A549 (cell line): ENCODE results near the gene SEC23IP. TPM values are rescaled to one million over a fixed set of nuclear protein-coding genes. Genes with fewer than 3 reads are reported as not detected.
A peak's percentile ranks its signal among the peaks of the same experiment; 100 is the strongest.

Source experiments
- ATAC-seq, 2 experiments: fragments of 200-7000 bp in 1 of 2; fragments of >200 bp in 1 of 2; cut with Nextera tagmentation in 1 of 2; cut with Tn5 transposase in 1 of 2; 3 replicates each; pipeline versions ENCODE4 v1.8.0 to v1.9.1; 2018 to 2020; ENCODE audit warnings: mild to moderate bottlenecking in 1 of 2, moderate library complexity in 1 of 2
- CTCF ChIA-PET: fragments of 300-600 bp; sonication (Branson Sonifier 250); formaldehyde crosslinking; extraction: SDS; loops from one replicate; lab custom pipeline; 2021; ENCODE audit warnings: antibody characterized with exemption, inconsistent platforms; lab: Yijun Ruan, JAX
- POLR2A ChIA-PET: fragments of 350-600 bp; formaldehyde crosslinking; extraction: SDS; loops from one replicate; lab custom pipeline; 2021; ENCODE audit warnings: antibody characterized with exemption, inconsistent platforms; lab: Yijun Ruan, JAX
- DNase-seq, 2 experiments: peaks; one replicate each; pipeline versions ENCODE4 v3.0.0 to v3.0.0-alpha.2; 2011 to 2016; ENCODE audit warnings: low read depth in 1 of 2, low spot score in 1 of 2
- FAIRE-seq: peaks from 2 replicates; lab custom pipeline; 2011; peaks lifted over from hg19 to GRCh38; lab: Jason Lieb, UNC
- H3K27ac ChIP-seq, 2 experiments: fragments of >200 bp; sonication (Bioruptor Twin); formaldehyde crosslinking; 3 replicates each; pipeline ENCODE4 v1.5.1; 2016 to 2017
- H3K4me1 ChIP-seq: fragments of >200 bp; sonication (Bioruptor Twin); formaldehyde crosslinking; 3 replicates; pipeline ENCODE4 v1.6.1; 2016
- H3K4me2 ChIP-seq: fragments of >200 bp; sonication (Bioruptor Twin); formaldehyde crosslinking; 3 replicates; pipeline ENCODE4 v1.6.1; 2016
- H3K4me3 ChIP-seq: fragments of >200 bp; sonication (Bioruptor Twin); formaldehyde crosslinking; 3 replicates; pipeline ENCODE4 v1.5.1; 2016
- H3K9me3 ChIP-seq: fragments of >200 bp; sonication (Bioruptor Twin); formaldehyde crosslinking; 3 replicates; pipeline ENCODE4 v1.6.1; 2016
- CHD2 ChIP-seq: fragments of 150-350 bp; IDR thresholded peaks from 2 replicates; pipeline ENCODE4 v1.6.1; 2014; ENCODE audit warnings: low read length; ENCODE audit not compliant: partially characterized antibody
- CHD4 ChIP-seq: fragments of 200-600 bp; sonication (generic); IDR thresholded peaks from 2 replicates; pipeline ENCODE4 v1.6.1; 2016; ENCODE audit warnings: antibody characterized with exemption, mild to moderate bottlenecking, borderline replicate concordance
- EHF ChIP-seq: fragments of 250-450 bp; sonication (Bioruptor Pico); IDR thresholded peaks from 2 replicates; pipeline ENCODE4 v1.5.0; 2020; ENCODE audit warnings: mild to moderate bottlenecking
- EHMT2 ChIP-seq: fragments of 200-600 bp; sonication (generic); IDR thresholded peaks from 2 replicates; pipeline ENCODE4 v1.6.1; 2016; ENCODE audit warnings: antibody characterized with exemption, low read depth, mild to moderate bottlenecking, moderate library complexity
- EP300 ChIP-seq, 2 experiments: fragments of >200 bp; sonication (Bioruptor Twin); formaldehyde crosslinking; IDR thresholded peaks; 2 replicates in 1 of 2; 3 replicates in 1 of 2; pipeline ENCODE4 v1.6.1; 2016 to 2017
- FOSB ChIP-seq: fragments of 250-450 bp; sonication (Bioruptor Pico); IDR thresholded peaks from 2 replicates; pipeline ENCODE4 v1.5.0; 2020; ENCODE audit warnings: mild to moderate bottlenecking, moderate library complexity
- GATA3 ChIP-seq: IDR thresholded peaks from 2 replicates; pipeline ENCODE4 v1.6.1; 2012; ENCODE audit warnings: borderline replicate concordance
- HOXB5 ChIP-seq: fragments of 250-450 bp; sonication (Bioruptor Pico); IDR thresholded peaks from 2 replicates; pipeline ENCODE4 v1.5.0; 2020; ENCODE audit warnings: mild to moderate bottlenecking, moderate library complexity
- JUN ChIP-seq, 2 experiments: fragments of >200 bp; sonication (Bioruptor Twin); formaldehyde crosslinking; IDR thresholded peaks; 2 replicates in 1 of 2; 3 replicates in 1 of 2; pipeline ENCODE4 v1.6.1; 2016 to 2017
- KDM1A ChIP-seq: fragments of 200-600 bp; sonication (generic); IDR thresholded peaks from 2 replicates; pipeline ENCODE4 v1.6.1; 2016; ENCODE audit warnings: low read depth, mild to moderate bottlenecking
- MAFK ChIP-seq: fragments of 450-650 bp; IDR thresholded peaks from 2 replicates; pipeline ENCODE4 v1.6.1; 2014; ENCODE audit not compliant: partially characterized antibody
- MAZ ChIP-seq: fragments of 150-350 bp; IDR thresholded peaks from 2 replicates; pipeline ENCODE4 v1.6.1; 2014; ENCODE audit warnings: antibody characterized with exemption, low read depth, low read length, borderline replicate concordance
- MYC ChIP-seq: IDR thresholded peaks from 2 replicates; pipeline ENCODE4 v1.6.1; 2012; ENCODE audit warnings: mild to moderate bottlenecking, inconsistent platforms, low read length, improper control_type of control experiment, borderline replicate concordance
- NR3C1 ChIP-seq: fragments of >200 bp; sonication (Bioruptor Twin); formaldehyde crosslinking; IDR thresholded peaks from 3 replicates; pipeline ENCODE4 v1.6.1; 2017
- PHF8 ChIP-seq: fragments of 200-600 bp; sonication (generic); IDR thresholded peaks from 2 replicates; pipeline ENCODE4 v1.6.1; 2016; ENCODE audit warnings: low read depth, mild to moderate bottlenecking, antibody characterized with exemption, moderate library complexity, borderline replicate concordance
- POLR2AphosphoS2 ChIP-seq: conservative IDR thresholded peaks from 2 replicates; pipeline ENCODE4 v1.6.1; 2012; ENCODE audit warnings: low read length, improper control_type of control experiment, inconsistent platforms
- RAD21 ChIP-seq, 2 experiments: fragments of >200 bp in 1 of 2; sonication (Bioruptor Twin) in 1 of 2; formaldehyde crosslinking in 1 of 2; IDR thresholded peaks in 1 of 2; conservative IDR thresholded peaks in 1 of 2; 2 replicates in 1 of 2; 3 replicates in 1 of 2; pipeline ENCODE4 v1.6.1; 2012 to 2018; ENCODE audit warnings: inconsistent platforms in 1 of 2
- RCOR1 ChIP-seq: fragments of 150-350 bp; IDR thresholded peaks from 2 replicates; pipeline ENCODE4 v1.6.1; 2014; ENCODE audit warnings: antibody characterized with exemption, low read length, low read depth
- RNF2 ChIP-seq: fragments of 200-600 bp; sonication (generic); IDR thresholded peaks from 2 replicates; pipeline ENCODE4 v1.6.1; 2016; ENCODE audit warnings: low read depth, mild to moderate bottlenecking, antibody characterized with exemption, moderate library complexity, borderline replicate concordance
- SMC3 ChIP-seq: fragments of >200 bp; sonication (Bioruptor Twin); formaldehyde crosslinking; IDR thresholded peaks from 3 replicates; pipeline ENCODE4 v1.6.1; 2018; ENCODE audit warnings: inconsistent platforms
- SREBF2 ChIP-seq: fragments of 450-650 bp; IDR thresholded peaks from 2 replicates; pipeline ENCODE4 v1.6.1; 2014; ENCODE audit warnings: mild to moderate bottlenecking, moderate library complexity
- TFCP2L1 ChIP-seq: fragments of 250-450 bp; sonication (Bioruptor Pico); IDR thresholded peaks from 2 replicates; pipeline ENCODE4 v1.5.0; 2021; ENCODE audit warnings: mild to moderate bottlenecking
- TP53 ChIP-seq: fragments of 250-450 bp; sonication (Bioruptor Pico); IDR thresholded peaks from 2 replicates; pipeline ENCODE4 v1.5.0; 2021; ENCODE audit warnings: mild to moderate bottlenecking, moderate library complexity
- ZC3H11A ChIP-seq: fragments of 450-650 bp; IDR thresholded peaks from 2 replicates; pipeline ENCODE4 v1.6.1; 2014; ENCODE audit warnings: antibody characterized with exemption, mild to moderate bottlenecking
- ZNF302 ChIP-seq: fragments of 250-450 bp; sonication (Bioruptor Pico); IDR thresholded peaks from 2 replicates; pipeline ENCODE4 v1.9.0; 2021; ENCODE audit warnings: inconsistent platforms, mild to moderate bottlenecking, moderate library complexity
- ZSCAN20 ChIP-seq: fragments of 250-450 bp; sonication (Bioruptor Pico); IDR thresholded peaks from 2 replicates; pipeline ENCODE4 v1.8.0; 2022; ENCODE audit warnings: mild to moderate bottlenecking, moderate library complexity
- whole genome bisulfite sequencing: methylation state at CpG from one replicate; pipeline ENCODE4 v1.1.6; 2017; ENCODE audit errors: missing lambda C conversion rate; 5-methylcytosine and 5-hydroxymethylcytosine counted together
- polyA plus RNA-seq, 4 experiments: library from polyadenylated mRNA; depleted of rRNA in 3 of 4; stranded (reverse); fragments of >200 nt; fragmentation: RNase III in 1 of 4; extraction: RNeasy Plus Mini Kit Qiagen cat#74134 plus additional on column Dnase treatment in 1 of 4; gene quantifications; 2 replicates in 3 of 4; 3 replicates in 1 of 4; pipeline ENCODE4 v1.2.3, GENCODE V29; 2011 to 2017
- TF ChIP-seq, protein P1 (sequence below): IDR thresholded peaks from 2 replicates; pipeline ENCODE4 v1.6.1; 2012
- TF ChIP-seq, protein P2 (sequence below): fragments of 250-450 bp; sonication (Bioruptor Pico); IDR thresholded peaks from 2 replicates; pipeline ENCODE4 v1.5.0; 2020; ENCODE audit warnings: low read depth, mild to moderate bottlenecking, moderate library complexity
- TF ChIP-seq, protein P3 (sequence below): fragments of >200 bp; sonication (Bioruptor Twin); formaldehyde crosslinking; IDR thresholded peaks from 3 replicates; pipeline ENCODE4 v1.5.1; 2016

Gene SEC23IP
- polyA plus RNA-seq, 2 of the 4 experiments (the other 2 are of a cell fraction), result 44.9 to 75.6 TPM

DNA sequence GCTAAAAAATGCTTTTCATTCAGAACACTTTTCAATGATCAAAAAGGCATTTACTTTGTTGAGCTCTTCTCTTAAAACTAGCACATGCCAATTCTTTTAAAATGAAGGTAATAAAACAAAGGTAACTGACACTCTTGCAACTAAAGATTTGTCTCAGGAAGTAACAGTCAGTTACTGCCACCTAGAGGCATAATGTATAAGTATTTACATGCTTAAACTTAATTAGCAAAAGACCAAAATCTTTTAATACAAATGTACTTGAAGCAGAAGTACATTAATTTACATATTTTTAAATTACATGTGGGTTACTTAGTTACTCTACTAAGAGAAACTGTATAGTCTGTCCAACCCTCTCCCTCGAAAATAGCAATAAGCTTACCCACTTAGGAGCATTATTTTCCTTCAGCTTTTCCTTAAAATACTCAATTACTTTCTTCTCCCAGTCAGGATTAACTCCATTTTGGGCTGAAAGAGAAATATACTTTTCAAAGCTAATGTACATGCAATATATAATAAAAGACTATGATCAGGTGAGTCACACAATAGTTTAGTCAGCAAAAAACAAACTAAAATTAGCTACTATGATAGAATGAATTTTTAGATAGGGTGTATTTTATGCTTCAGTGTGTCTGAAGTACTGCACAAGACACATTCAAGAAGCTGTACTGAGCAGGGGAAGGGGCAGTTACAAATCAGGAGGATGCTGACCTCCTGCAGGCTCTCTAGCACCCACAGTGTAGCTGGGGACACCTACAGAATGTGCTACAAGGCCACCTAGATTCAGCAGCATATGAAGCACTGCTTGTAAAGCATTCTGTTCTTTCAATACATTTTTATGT, 32.9 kb upstream of the SEC23IP start:
- ATAC-seq, result peak in 1 of 2 experiments; percentile 63; a peak in 3 of 6 replicates
- H3K4me3 ChIP-seq, result no peak overlapping the region
- ChIA-PET POLR2A (interaction anchor here (1.4 kb wide), 1 partner anchor 13 kb away, joined by 5 read pairs; the partner anchor contains the start of gene MCMBP), CTCF (interaction anchor here (0.6 to 7.2 kb wide), 62 partner anchors 8 to 662 kb away, joined by 3 to 102 read pairs (median 4); partner anchors contain the start of genes INPP5F, MCMBP, SEC23IP and TIAL1)
- DNase-seq, result peak; percentile 24 to 47
- peaks cover 15% of the 10 kb centered on the region for H3K4me1 ChIP-seq
- no peak overlapping the region for H3K27ac ChIP-seq
- WGBS, result 31% methylated on average over 1 of the region's 1 CpG
- no peaks in the 10 kb centered on the region for H3K9me3 ChIP-seq
- no peak for TF ChIP-seq ZNF302 (CRISPR knock-in tag)
- no peak for TF ChIP-seq ZSCAN20 (CRISPR knock-in tag)
- peak; percentile 68 to 75 for TF ChIP-seq RAD21 (conservative IDR thresholded peaks at IDR 0.05 in 1 of 2, IDR thresholded peaks at IDR 0.05 in 1 of 2)
- TF ChIP-seq, protein P1, sequence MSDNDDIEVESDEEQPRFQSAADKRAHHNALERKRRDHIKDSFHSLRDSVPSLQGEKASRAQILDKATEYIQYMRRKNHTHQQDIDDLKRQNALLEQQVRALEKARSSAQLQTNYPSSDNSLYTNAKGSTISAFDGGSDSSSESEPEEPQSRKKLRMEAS, result no peak
- no peak for TF ChIP-seq SREBF2
- no peak for TF ChIP-seq ZC3H11A
- no peak for TF ChIP-seq EP300 (IDR thresholded peaks at IDR 0.05)
- no peak for TF ChIP-seq CHD2
- no peak for TF ChIP-seq EHMT2
- no peak for TF ChIP-seq GATA3
- no peak for TF ChIP-seq POLR2AphosphoS2
- TF ChIP-seq PHF8, result no peak
- no peak for TF ChIP-seq MAZ
- TF ChIP-seq HOXB5 (CRISPR knock-in tag), result no peak
- TF ChIP-seq EHF, result no peak
- TF ChIP-seq CHD4, result no peak
- TF ChIP-seq TFCP2L1 (CRISPR knock-in tag), result no peak
- TF ChIP-seq FOSB (CRISPR knock-in tag), result no peak
- peak; percentile 61 for TF ChIP-seq SMC3
- TF ChIP-seq RNF2, result no peak
- peak; percentile 84 for TF ChIP-seq MAFK
- TF ChIP-seq NR3C1, result no peak
- no peak for TF ChIP-seq RCOR1
- no peak for TF ChIP-seq MYC
- no peak for TF ChIP-seq KDM1A
- TF ChIP-seq, protein P2, sequence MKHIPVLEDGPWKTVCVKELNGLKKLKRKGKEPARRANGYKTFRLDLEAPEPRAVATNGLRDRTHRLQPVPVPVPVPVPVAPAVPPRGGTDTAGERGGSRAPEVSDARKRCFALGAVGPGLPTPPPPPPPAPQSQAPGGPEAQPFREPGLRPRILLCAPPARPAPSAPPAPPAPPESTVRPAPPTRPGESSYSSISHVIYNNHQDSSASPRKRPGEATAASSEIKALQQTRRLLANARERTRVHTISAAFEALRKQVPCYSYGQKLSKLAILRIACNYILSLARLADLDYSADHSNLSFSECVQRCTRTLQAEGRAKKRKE (CRISPR knock-in tag), result no peak
- no peak for TF ChIP-seq JUN (IDR thresholded peaks at IDR 0.05)
- TF ChIP-seq TP53 (CRISPR knock-in tag), result no peak
- TF ChIP-seq, protein P3, sequence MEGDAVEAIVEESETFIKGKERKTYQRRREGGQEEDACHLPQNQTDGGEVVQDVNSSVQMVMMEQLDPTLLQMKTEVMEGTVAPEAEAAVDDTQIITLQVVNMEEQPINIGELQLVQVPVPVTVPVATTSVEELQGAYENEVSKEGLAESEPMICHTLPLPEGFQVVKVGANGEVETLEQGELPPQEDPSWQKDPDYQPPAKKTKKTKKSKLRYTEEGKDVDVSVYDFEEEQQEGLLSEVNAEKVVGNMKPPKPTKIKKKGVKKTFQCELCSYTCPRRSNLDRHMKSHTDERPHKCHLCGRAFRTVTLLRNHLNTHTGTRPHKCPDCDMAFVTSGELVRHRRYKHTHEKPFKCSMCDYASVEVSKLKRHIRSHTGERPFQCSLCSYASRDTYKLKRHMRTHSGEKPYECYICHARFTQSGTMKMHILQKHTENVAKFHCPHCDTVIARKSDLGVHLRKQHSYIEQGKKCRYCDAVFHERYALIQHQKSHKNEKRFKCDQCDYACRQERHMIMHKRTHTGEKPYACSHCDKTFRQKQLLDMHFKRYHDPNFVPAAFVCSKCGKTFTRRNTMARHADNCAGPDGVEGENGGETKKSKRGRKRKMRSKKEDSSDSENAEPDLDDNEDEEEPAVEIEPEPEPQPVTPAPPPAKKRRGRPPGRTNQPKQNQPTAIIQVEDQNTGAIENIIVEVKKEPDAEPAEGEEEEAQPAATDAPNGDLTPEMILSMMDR, result peak; percentile 80
- H3K4me2 ChIP-seq, result 0 out of 3 replicates have a peak overlapping the region, but pooled peaks have one; percentile 11
- peak; percentile 73 for FAIRE-seq
